NT2/D1 (cell line): ENCODE measurements around the gene CAMK2D.

Source experiments
- SUZ12 ChIP-seq: IDR thresholded peaks from 2 replicates; pipeline ENCODE4 v1.6.1; 2011; ENCODE audit not compliant: insufficient read length, insufficient read depth; ENCODE audit errors: extremely low read depth
- YY1 ChIP-seq: IDR thresholded peaks from 2 replicates; pipeline ENCODE4 v1.6.1; 2011; ENCODE audit not compliant: insufficient read length, insufficient read depth

- no peak for TF ChIP-seq YY1
- TF ChIP-seq SUZ12, result no peak
Measured at GRCh38 chr4:113759696-113760093, 1.8 kb downstream of the CAMK2D start.
